Right atrium auricular region (tissue), 2 donors: ENCODE measurements around the gene NTSR1. TPM values are rescaled to one million over a fixed set of nuclear protein-coding genes. Genes with fewer than 3 reads are reported as not detected.

ENCODE experiments used
- DNase-seq: peaks from one replicate; pipeline ENCODE4 v3.0.0-alpha.2; 2019; ENCODE audit warnings: low spot score
- H3K27ac ChIP-seq, 2 donors: fragments of 200-600 bp; sonication (generic); 1 replicate in 1 of 2; 2 replicates in 1 of 2; pipeline ENCODE4 v1.5.1; 2016 to 2019
- H3K27me3 ChIP-seq, 2 donors: fragments of 200-600 bp; sonication (generic); one replicate each; pipeline versions ENCODE4 v1.5.1 to v1.6.0; 2017 to 2019
- H3K36me3 ChIP-seq: fragments of 200-600 bp; sonication (generic); one replicate; pipeline ENCODE4 v1.5.1; 2016
- H3K4me1 ChIP-seq, 2 donors: fragments of 200-600 bp; sonication (generic); one replicate each; pipeline versions ENCODE4 v1.5.1 to v1.6.0; 2017 to 2019
- H3K4me3 ChIP-seq, 2 donors: fragments of 200-600 bp; sonication (generic); 1 replicate in 1 of 2; 2 replicates in 1 of 2; pipeline ENCODE4 v1.5.1; 2017 to 2019; ENCODE audit warnings: mild to moderate bottlenecking in 1 of 2, moderate library complexity in 1 of 2
- H3K9me3 ChIP-seq, 2 donors: fragments of 200-600 bp; sonication (generic); one replicate each; pipeline ENCODE4 v1.5.1; 2019
- total RNA-seq, 2 donors: library from RNA; depleted of rRNA; stranded (reverse); fragments of >200 nt; gene quantifications; one replicate each; pipeline ENCODE4 v1.1.0, GENCODE V29; 2016
- TF ChIP-seq, protein P1 (sequence below), 2 donors: fragments of 200-600 bp; sonication (generic); IDR thresholded peaks; one replicate each; pipeline ENCODE4 v1.5.1; 2019; ENCODE audit warnings: antibody characterized with exemption in 2 of 2

NTSR1 gene
- total RNA-seq, 2 donors from 2014 or later: 0.43 TPM; not detected in 1

DNA sequence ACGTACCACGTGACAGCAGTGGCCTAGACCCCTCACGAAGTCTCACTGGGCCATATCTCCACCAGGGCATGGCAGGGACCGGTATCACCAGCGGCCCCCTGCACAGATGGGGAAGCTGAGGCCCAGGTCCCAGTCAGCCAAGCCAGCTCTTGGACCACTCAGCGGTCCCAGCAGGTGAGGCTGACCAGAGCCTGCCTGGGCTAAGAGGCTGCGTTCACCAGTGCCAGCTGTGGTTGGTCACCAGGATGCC, 85.0 kb downstream of the NTSR1 start:
- no peak for DNase-seq
- Histone ChIP-seq H3K4me1 (peaks cover 0 to 34% of the 10 kb centered on the region in 2 donors), H3K27me3 (no peaks in the 10 kb centered on the region), H3K4me3 (peak overlapping the region; percentile 19 to 72), H3K36me3 (peaks cover 5% of the 10 kb centered on the region), H3K9me3 (no peaks in the 10 kb centered on the region), H3K27ac (peak overlapping the region; percentile 84 to 93)
- TF ChIP-seq, protein P1, sequence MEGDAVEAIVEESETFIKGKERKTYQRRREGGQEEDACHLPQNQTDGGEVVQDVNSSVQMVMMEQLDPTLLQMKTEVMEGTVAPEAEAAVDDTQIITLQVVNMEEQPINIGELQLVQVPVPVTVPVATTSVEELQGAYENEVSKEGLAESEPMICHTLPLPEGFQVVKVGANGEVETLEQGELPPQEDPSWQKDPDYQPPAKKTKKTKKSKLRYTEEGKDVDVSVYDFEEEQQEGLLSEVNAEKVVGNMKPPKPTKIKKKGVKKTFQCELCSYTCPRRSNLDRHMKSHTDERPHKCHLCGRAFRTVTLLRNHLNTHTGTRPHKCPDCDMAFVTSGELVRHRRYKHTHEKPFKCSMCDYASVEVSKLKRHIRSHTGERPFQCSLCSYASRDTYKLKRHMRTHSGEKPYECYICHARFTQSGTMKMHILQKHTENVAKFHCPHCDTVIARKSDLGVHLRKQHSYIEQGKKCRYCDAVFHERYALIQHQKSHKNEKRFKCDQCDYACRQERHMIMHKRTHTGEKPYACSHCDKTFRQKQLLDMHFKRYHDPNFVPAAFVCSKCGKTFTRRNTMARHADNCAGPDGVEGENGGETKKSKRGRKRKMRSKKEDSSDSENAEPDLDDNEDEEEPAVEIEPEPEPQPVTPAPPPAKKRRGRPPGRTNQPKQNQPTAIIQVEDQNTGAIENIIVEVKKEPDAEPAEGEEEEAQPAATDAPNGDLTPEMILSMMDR (IDR thresholded peaks at IDR 0.05): no peak

DNA sequence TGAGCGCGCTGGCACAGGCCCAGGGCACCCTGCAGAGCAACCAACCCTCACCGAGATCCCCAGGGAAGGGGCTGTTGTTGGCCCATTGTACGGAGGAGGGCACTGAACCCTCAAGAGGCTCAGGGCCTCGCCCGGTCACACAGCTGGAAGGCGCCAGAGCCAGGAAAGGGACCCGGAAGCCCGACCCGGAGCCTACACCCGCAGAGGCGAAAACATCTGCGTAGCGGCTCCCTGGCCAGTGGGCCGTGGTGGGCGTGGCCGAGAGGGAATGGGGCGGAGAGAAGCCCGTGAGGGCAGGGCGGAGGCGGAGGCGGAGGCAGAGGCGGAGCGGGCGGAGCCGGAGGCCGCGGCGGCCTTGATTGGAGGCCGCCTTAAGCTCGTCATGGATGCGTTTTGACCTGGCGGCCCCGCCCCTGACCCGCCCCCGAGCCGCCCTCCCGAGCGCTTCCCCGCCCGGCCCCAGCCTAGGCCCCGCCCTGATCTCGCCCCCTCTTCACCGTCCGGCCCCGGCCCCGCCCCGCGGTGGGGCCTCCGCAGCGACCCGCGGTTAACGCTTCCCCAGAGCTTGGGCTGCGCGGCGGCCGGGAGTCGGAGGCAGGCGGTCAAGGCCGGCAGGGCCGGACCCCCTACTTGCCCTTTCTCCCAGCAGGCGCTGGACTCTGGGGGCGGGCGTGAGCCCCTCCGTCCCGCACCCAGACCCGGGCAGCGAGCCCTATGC, 85.5 kb downstream of the NTSR1 start:
- H3K27ac ChIP-seq: peak overlapping the region; percentile 88 to 93
- peaks cover 0 to 34% of the 10 kb centered on the region in 2 donors for H3K4me1 ChIP-seq

DNA sequence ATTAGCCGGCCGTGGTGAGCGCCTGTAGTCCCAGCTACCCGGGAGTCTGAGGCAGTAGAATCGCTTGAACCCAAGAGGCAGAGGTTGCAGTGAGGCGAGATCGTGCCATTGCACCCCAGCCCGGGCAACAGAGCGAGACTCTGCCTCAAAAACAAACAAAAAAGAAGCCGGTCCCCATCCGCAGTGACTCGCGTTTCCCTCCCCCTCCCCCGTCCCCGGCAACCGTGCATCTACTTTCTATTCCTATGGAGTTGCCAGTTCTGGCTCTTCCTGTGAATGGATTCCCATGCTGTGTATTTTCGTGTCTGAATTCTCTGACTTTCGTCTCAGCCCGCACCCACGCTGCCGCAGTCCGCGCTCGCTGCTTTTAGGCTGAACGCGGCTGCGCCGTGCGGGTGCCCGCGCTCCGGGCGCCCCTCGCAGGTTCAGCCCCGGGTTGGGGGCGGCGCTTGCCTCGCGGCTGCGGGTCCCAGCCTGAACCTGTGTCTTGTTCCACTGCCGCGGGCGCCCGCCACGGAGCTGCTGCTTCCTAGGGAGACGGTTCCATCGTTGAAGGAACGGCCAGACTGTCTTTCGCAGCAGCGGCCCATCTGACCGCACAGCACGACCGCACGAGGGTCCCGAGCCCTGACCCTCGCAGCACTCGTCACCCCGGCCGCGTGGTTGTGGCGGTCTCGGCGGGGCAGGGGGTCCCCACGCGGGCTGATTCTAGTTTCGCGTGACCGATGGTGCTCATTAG, 86.6 kb downstream of the NTSR1 start:
- no peak for DNase-seq
- no peaks in the 10 kb centered on the region for H3K27me3 ChIP-seq

More for the DNA sequence above, 85.5 kb downstream of the NTSR1 start:
- TF ChIP-seq, protein P1 (IDR thresholded peaks at IDR 0.05): no peak
- Histone ChIP-seq H3K4me3 (peak overlapping the region; percentile 57 to 72), H3K9me3 (no peaks in the 10 kb centered on the region), H3K27me3 (no peaks in the 10 kb centered on the region), H3K36me3 (peaks cover 10% of the 10 kb centered on the region)
- DNase-seq: peak; percentile 96

DNA sequence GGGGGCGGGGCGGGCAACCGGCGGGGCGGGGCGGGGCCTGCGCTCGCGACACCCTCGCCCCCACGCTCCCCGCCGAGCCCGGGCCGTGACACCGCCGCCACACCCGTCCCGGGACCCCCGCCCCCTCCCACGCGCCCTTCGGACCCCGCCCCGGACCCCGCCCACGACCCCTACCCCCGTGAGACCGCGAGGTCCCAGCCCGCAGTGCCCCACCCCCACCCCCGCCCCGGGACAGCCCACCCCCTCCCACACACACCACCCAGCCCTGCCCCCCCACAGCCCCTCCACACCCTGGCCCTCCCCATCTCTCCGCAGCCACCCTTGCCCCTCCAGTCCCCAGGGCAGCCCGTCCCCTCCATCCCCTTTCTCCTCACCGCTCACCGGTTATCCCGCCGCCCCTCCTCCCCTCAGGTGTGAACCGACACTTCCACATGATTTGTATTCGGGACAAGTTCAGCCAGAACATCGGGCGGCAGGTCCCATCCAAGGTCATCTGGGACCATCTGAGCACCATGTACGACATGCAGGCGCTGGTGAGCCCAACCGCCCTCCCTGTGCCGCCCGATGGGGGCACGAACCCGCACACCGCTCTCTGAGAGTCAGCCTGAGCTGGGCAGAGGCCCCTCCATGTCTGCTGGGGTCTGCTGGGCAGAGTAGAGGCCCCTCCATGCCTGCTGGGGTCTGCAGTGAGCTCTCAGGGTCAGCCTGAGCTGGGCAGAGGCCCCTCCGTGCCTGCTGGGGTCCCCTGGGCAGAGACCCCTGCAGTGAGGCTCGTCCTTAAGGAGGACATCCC, 88.3 kb downstream of the NTSR1 start:
- H3K27me3 ChIP-seq: no peaks in the 10 kb centered on the region
- H3K4me1 ChIP-seq: peaks cover 0 to 40% of the 10 kb centered on the region in 2 donors
- H3K4me3 ChIP-seq: peak overlapping the region; percentile 72 to 80
- TF ChIP-seq, protein P1 (IDR thresholded peaks at IDR 0.05): no peak
- DNase-seq: no peak
- H3K9me3 ChIP-seq: no peaks in the 10 kb centered on the region
- peaks cover 15% of the 10 kb centered on the region for H3K36me3 ChIP-seq
- H3K27ac ChIP-seq: peak overlapping the region; percentile 88

More for the DNA sequence above, 86.6 kb downstream of the NTSR1 start:
- Histone ChIP-seq H3K27ac (peak overlapping the region; percentile 88 to 93), H3K4me3 (peak overlapping the region; percentile 57 to 72), H3K4me1 (peaks cover 0 to 34% of the 10 kb centered on the region in 2 donors), H3K36me3 (peaks cover 15% of the 10 kb centered on the region), H3K9me3 (no peaks in the 10 kb centered on the region)
- TF ChIP-seq, protein P1 (IDR thresholded peaks at IDR 0.05): no peak

DNA sequence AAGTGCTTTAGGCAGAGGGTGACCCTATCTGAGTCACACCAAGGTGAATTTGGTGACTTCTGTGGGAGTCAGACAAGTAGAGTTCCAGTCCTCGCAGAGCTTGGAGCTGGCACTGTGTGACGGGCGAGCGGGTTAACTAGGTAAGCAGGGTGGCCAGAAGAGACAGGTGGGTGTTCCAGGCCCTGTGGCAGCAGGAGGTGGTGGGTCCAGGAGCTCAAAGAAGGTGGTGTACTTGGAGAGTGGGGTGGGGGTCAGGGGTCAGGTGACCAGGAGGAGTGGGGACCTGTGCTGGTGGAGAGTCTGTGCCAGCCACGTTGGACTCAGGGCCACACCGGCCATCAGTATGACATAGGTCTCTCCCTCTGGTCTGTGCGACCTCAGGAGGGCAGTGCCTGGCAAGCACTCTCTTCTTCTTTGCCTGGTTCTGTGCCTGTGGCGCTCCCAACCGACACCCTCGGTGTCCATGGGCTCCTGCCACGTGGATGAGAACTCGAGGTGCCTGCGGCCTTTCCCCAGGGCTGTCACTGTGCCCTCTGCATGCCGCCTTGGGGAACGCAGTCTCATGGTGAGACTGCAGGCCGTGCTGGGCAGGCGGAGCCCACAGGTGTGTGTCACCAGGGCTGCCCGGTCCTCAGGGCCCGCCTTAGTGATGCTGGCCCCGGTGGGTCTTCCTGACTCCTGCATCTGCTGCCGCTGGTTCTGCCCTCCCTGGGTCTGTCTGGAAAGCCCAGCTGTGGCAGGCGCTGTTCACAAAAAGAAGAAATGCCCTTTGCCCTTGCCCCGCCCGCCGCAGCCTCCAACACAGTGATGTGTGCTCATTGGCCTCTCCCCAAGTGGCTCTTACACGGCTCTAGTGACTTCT, 89.3 kb downstream of the NTSR1 start:
- DNase-seq: no peak
- TF ChIP-seq, protein P1 (IDR thresholded peaks at IDR 0.05): no peak
- no peaks in the 10 kb centered on the region for H3K9me3 ChIP-seq
- H3K4me1 ChIP-seq: peaks cover 0 to 50% of the 10 kb centered on the region in 2 donors
- no peaks in the 10 kb centered on the region for H3K27me3 ChIP-seq
- H3K27ac ChIP-seq: peak overlapping the region; percentile 88
- peak overlapping the region in 1 of 2 donors; percentile 72 for H3K4me3 ChIP-seq
- peaks cover 15% of the 10 kb centered on the region for H3K36me3 ChIP-seq
